HG03354 (cell line): ENCODE data around the gene AAK1.

Experiments
- ATAC-seq: cut with Tn5 transposase; IDR thresholded peaks from one replicate; pipeline ENCODE4 v1.9.1; 2021; ENCODE audit warnings: mild to moderate bottlenecking; ENCODE audit not compliant: unreplicated experiment, poor library complexity, severe bottlenecking

Gene AAK1

DNA sequence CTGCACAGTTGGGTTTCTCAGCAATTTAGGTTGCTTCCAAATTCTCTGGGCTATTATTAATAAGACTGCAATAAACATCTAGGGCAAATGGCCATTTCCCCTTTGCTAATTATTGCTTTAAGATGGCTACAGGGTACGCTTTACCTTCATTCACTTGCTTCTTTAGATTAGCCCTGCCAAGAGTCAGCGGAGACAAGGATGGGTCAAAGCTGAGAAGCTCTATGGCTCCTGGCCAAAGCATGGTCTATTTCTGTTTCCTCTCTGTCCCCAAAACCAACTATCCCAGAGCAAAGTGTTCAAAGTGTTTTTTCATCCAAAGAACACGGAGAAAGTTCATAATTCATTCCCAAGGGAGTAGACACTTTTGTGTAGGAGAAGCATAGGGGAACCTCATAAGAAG lies 131.1 kb downstream of the AAK1 start:
- ATAC-seq, result no peak

DNA sequence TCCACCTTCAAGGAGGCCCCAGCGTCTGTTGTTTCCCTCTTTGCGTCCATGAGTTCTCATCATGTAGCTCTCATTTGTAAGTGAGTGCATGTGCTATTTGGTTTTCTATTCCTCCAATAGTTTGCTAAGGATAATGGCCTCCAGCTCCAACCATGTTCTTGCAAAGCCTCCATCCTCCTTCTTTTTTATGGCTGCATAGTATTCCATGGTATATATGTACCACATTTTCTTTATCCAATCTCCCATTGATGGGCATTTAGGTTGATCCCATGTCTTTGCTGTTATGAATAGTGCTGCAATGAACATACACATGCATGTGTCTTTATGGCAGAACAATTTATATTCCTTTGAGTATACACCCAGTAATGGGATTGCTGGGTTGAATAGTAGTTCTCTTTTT lies 133.3 kb downstream of the AAK1 start:
- ATAC-seq, result no peak

GRCh38 chr2:69509750-69510140 lies 133.8 kb downstream of the AAK1 start:
- ATAC-seq, result no peak

GRCh38 chr2:69509011-69509749 lies 134.4 kb downstream of the AAK1 start:
- ATAC-seq, result no peak

- no peak for ATAC-seq
Observed at GRCh38 chr2:69505710-69506109, 137.8 kb downstream of the AAK1 start.

GRCh38 chr2:69501301-69501700 lies 142.2 kb downstream of the AAK1 start:
- ATAC-seq, result no peak

- no peak for ATAC-seq
Observed at GRCh38 chr2:69499966-69500365, 143.6 kb downstream of the AAK1 start.

GRCh38 chr2:69499242-69499641 lies 144.3 kb downstream of the AAK1 start:
- no peak for ATAC-seq

GRCh38 chr2:69495861-69496260 lies 147.7 kb downstream of the AAK1 start:
- ATAC-seq, result no peak

DNA sequence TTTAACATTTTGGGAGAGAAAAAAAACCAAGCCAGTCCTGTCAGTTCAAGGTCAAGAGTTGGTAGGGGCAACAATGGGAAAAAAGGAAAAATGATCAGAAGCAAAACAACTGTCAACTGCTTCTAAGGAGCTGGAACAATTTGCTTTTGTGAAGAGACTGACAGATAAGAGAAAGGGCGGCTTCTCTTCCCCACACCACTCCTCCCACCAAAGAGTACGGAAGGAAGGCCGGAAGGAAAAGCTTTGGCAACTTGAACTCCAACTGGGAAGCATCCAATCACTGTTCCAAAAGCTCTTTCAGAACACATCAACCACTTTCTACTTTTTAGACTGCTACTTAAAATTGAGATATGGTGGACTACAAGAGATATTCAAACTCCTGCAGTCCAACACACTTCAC lies 148.5 kb downstream of the AAK1 start:
- no peak for ATAC-seq

GRCh38 chr2:69494126-69494525 lies 149.4 kb downstream of the AAK1 start:
- ATAC-seq, result no peak

- no peak for ATAC-seq
Observed at GRCh38 chr2:69493268-69493667, 150.3 kb downstream of the AAK1 start.

GRCh38 chr2:69491864-69492263 lies 151.7 kb downstream of the AAK1 start:
- ATAC-seq, result no peak

GRCh38 chr2:69490486-69490885 lies 153.1 kb downstream of the AAK1 start:
- peak; percentile 58 for ATAC-seq

DNA sequence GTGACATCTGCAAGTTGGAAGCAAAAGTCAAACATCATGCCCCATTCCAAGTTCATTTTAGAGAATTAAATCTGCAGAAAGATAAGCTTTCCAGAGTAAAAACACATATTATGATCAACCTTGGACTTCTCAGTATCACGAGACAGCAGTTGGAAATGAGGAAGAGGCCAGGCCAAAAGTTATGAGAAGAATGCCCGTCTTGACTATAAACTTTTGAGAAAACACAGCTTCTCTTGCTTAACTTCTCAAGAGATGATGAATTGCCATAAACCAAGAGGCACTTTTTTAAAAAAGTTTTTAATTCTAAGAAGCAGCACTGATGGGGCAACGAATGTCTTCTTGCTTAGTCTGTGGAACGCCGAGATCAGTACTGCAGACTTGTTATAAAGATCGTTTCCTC lies 153.7 kb downstream of the AAK1 start:
- ATAC-seq, result no peak

- no peak for ATAC-seq
Observed at GRCh38 chr2:69483696-69484095, 159.8 kb downstream of the AAK1 start.

DNA sequence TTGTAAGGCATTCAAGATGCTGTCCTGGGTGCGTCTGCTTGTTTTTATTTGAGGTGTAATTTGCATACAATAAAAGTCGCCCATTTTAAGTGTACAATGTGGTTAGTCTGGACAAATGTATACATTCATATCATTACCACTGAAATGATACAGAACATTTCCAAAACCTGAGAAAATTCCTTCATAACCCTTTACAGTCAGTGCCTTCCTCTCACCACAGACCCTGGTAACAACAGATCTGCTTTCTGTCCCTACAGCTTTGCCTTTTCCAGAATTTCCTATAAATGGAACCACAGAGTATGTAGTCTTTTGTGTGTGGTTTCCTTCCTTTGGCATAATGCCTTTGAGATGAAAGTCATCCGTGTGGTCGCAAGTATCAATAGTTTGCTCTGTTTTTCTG lies 160.5 kb downstream of the AAK1 start:
- ATAC-seq, result no peak

DNA sequence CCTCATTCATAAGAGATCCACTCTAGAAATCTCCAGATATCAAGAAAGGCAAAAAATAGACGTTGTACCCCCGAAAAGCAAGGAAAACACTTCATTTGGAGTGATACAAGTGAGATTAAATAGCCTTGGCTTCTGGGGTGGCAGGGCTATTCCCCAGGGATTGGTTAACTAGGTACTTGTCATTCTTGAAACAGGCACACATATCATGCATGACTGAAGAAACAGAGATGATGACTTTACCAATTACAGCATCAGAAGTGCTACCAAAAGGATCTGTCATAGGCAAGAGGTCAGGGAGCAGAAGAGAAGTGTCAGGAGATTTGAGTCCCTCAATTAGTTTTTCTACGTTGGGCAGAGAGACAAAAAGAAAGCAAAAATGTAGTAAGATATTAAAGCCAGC lies 161.1 kb downstream of the AAK1 start:
- no peak for ATAC-seq

GRCh38 chr2:69481421-69481820 lies 162.1 kb downstream of the AAK1 start:
- ATAC-seq, result no peak

GRCh38 chr2:69477627-69478026 lies 165.9 kb downstream of the AAK1 start:
- ATAC-seq, result no peak

- no peak for ATAC-seq
Observed at GRCh38 chr2:69474688-69475087, 168.9 kb downstream of the AAK1 start.

DNA sequence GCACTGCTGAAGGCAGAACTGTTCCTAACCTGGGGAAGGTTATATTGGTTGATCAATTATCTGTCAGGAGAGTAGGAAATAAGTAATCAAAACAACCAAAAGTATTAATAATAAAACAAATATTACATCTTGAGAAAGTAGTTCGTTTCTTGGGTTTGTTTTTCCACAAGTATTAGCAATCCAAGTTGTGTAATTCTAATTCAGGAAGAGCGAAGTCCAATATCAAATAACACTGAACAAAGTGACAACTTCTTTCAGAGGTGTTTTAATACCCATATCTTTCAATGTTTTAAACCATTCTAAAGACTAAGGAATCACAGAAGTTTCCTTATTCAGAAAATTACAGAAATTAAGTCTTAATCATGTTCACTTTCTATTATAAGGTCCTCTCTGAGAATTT lies 171.7 kb downstream of the AAK1 start:
- ATAC-seq, result no peak
